Neutrophil (primary cell): ENCODE data around the gene SMC5.

ENCODE experiments used
- H3K27ac ChIP-seq: fragments of 200-600 bp; sonication (generic); 2 replicates; pipeline ENCODE4 v1.5.1; 2016; ENCODE audit warnings: mild to moderate bottlenecking, moderate library complexity
- H3K27me3 ChIP-seq: fragments of 200-600 bp; sonication (generic); 2 replicates; pipeline ENCODE4 v1.6.0; 2016; ENCODE audit warnings: mild to moderate bottlenecking
- H3K36me3 ChIP-seq: fragments of 200-600 bp; sonication (generic); 2 replicates; pipeline ENCODE4 v1.5.1; 2017
- H3K4me1 ChIP-seq, 2 experiments: fragments of 200-600 bp in 1 of 2; sonication (generic) in 1 of 2; 1 replicate in 1 of 2; 2 replicates in 1 of 2; pipeline versions ENCODE4 v1.5.1 to v1.6.1; 2013 to 2016; ENCODE audit warnings: low read depth in 1 of 2, low read length in 1 of 2, mild to moderate bottlenecking in 1 of 2, moderate library complexity in 1 of 2; ENCODE audit not compliant: control insufficient read depth in 1 of 2, insufficient read depth in 1 of 2
- H3K4me3 ChIP-seq, 2 experiments: fragments of 200-600 bp in 1 of 2; sonication (generic) in 1 of 2; 1 replicate in 1 of 2; 2 replicates in 1 of 2; pipeline ENCODE4 v1.5.1; 2013 to 2016; ENCODE audit warnings: low read depth in 1 of 2, low read length in 1 of 2, mild to moderate bottlenecking in 1 of 2, moderate library complexity in 1 of 2
- H3K9me3 ChIP-seq: fragments of 200-600 bp; sonication (generic); 2 replicates; pipeline ENCODE4 v1.5.1; 2016
- CTCF ChIP-seq: fragments of 200-600 bp; sonication (generic); IDR thresholded peaks from 2 replicates; pipeline ENCODE4 v1.5.1; 2016; ENCODE audit warnings: antibody characterized with exemption

The SMC5 gene

DNA sequence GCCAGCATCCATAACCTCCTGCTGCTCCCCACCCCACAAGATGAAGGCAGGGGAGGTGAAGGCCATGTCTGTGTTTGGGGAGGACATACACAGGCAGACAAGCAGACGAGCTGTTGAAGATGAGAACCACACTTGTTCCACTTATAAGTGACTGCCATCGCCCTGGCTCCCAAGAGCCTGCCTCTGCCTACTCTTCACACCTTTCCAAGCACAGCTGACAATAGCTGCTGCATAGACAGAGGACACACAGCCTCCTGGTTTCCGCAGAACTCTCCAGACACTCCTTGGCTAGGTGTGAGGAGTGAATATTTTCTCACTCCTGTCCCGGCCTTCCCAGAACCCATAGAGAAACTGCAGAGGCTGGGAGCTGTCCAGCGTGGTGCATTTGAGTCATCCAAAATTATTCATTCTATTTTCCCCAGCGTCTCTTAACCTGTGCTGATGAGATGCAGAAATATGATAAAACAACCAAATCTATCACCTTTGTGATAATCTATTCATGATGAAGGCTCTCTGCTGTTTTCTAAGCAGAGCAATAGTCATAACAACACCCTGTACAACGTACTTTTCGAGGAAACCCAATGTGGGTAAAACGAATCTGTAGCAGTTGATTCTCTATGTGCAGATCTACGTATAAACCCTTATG is 131.0 kb downstream of the SMC5 start:
- H3K9me3 ChIP-seq = no peaks in the 10 kb centered on the region
- no peaks in the 10 kb centered on the region for H3K4me1 ChIP-seq
- no peak for TF ChIP-seq CTCF
- no peak overlapping the region for H3K4me3 ChIP-seq
- no peaks in the 10 kb centered on the region for H3K27me3 ChIP-seq
- no peaks in the 10 kb centered on the region for H3K36me3 ChIP-seq
- no peak overlapping the region for H3K27ac ChIP-seq

DNA sequence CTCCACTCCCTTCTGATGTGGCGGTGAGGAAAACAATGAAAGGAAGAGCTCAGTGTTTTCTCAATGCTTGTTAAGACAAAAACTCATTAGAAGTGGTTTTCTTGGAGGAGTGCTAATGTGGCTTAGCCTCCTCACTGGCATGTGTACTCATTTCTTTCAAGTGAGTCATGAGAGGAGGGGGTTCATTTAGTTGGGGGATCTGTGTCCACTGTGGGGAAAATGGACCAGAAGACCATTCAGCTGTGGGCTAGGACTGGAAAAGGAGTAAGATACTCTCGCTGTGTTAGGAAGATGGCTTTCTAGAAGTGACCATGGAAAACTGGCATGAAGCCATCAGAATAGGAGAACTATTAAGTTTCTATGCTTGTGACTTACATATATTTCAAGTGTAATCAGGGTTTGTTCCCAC is 132.2 kb downstream of the SMC5 start:
- H3K4me1 ChIP-seq = no peaks in the 10 kb centered on the region
- H3K4me3 ChIP-seq = no peak overlapping the region
- no peak for TF ChIP-seq CTCF
- no peaks in the 10 kb centered on the region for H3K9me3 ChIP-seq
- no peaks in the 10 kb centered on the region for H3K27me3 ChIP-seq
- no peak overlapping the region for H3K27ac ChIP-seq
- no peaks in the 10 kb centered on the region for H3K36me3 ChIP-seq

DNA sequence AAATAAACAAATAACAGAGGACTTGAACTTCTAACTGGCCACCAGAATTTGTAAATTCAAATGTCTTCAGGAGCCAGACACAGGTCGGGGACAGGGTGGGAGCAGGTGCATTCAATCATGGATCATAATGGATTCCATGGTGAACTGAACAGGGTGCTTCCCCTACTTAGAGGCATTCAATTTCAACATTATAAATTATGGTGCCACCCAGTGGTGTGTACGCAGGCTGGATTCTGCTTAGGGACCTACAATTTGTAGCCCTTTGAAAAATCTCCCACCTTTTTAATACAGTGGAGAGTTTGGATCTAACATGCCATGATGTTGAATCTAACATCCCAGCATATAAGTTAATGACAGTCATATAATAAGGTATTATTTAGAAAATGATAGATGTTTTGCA is 133.4 kb downstream of the SMC5 start:
- no peaks in the 10 kb centered on the region for H3K27me3 ChIP-seq
- H3K4me1 ChIP-seq = no peaks in the 10 kb centered on the region
- H3K9me3 ChIP-seq = no peaks in the 10 kb centered on the region
- H3K4me3 ChIP-seq = no peak overlapping the region
- no peaks in the 10 kb centered on the region for H3K36me3 ChIP-seq
- TF ChIP-seq CTCF = no peak
- H3K27ac ChIP-seq = no peak overlapping the region

DNA sequence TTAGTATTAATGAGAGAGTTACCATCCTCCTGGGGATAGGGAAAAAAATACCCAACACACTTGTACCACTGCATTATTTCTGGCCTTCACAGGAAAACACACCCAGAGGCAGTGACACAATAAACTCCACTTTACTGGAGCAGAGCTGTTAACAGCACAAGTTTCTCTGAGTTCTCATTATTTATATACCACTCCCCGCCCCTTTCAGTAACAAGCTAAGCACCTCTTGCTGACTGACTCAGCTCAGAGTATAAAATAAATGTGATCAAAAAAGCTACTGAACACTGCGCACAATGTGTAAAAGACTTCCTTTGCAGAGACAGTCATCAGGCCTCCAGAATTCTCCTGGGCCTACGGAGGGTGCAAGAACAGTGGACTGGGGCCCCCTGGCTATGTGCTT is 134.1 kb downstream of the SMC5 start:
- no peak for TF ChIP-seq CTCF
- Histone ChIP-seq H3K27me3 (no peaks in the 10 kb centered on the region), H3K9me3 (no peaks in the 10 kb centered on the region), H3K27ac (no peak overlapping the region), H3K36me3 (no peaks in the 10 kb centered on the region), H3K4me3 (no peak overlapping the region), H3K4me1 (no peaks in the 10 kb centered on the region)

DNA sequence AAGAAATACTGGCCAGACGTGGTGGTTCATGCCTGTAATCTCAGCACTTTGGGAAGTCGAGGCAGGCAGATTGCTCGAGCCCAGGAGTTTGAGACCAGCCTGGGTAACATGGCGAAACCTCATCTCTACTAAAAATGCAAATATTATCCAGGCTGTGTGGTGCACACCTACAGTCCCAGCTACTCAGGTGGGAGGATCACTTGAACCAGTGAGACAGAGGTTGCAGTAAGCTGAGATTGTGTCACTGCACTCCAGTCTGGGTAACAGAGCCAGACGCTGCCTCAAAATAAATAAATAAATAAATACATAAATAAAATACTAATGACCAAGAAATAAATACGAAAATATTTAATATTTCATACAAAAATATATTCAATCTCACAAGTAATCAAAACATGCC is 136.9 kb downstream of the SMC5 start:
- no peak for TF ChIP-seq CTCF
- no peaks in the 10 kb centered on the region for H3K4me1 ChIP-seq
- H3K9me3 ChIP-seq = no peaks in the 10 kb centered on the region
- no peaks in the 10 kb centered on the region for H3K36me3 ChIP-seq
- H3K27me3 ChIP-seq = no peaks in the 10 kb centered on the region
- H3K27ac ChIP-seq = no peak overlapping the region
- no peak overlapping the region for H3K4me3 ChIP-seq

GRCh38 chr9:70398145-70398556 is 139.4 kb downstream of the SMC5 start:
- no peaks in the 10 kb centered on the region for H3K9me3 ChIP-seq
- no peak overlapping the region for H3K4me3 ChIP-seq
- no peaks in the 10 kb centered on the region for H3K4me1 ChIP-seq
- H3K36me3 ChIP-seq = no peaks in the 10 kb centered on the region
- no peak for TF ChIP-seq CTCF
- no peaks in the 10 kb centered on the region for H3K27me3 ChIP-seq
- no peak overlapping the region for H3K27ac ChIP-seq
